ENCODE measurements around the gene TMEM97. TPM values are rescaled to one million over a fixed set of nuclear protein-coding genes. Genes with fewer than 3 reads are reported as not detected.
"Not testable (repeated sequence)": the region's sequence is repeated elsewhere in the genome, so short reads cannot be mapped to it uniquely, and the experiment has no call there.

The TMEM97 gene
- total RNA-seq, 1 donor from 2014 or later: 13.6 TPM

- H3K4me3 Mint-ChIP-seq (ENCODE audit: unreplicated experiment): no peak overlapping the region
- H3K9me3 Mint-ChIP-seq (ENCODE audit: low read depth): no peaks in the 10 kb centered on the region
- H3K36me3 Mint-ChIP-seq (ENCODE audit: low read depth): no peaks in the 10 kb centered on the region
- DNase-seq (ENCODE audit: low spot score): no peak
- TF ChIP-seq CTCF (IDR thresholded peaks at IDR 0.05): no peak
- peaks cover 23% of the 10 kb centered on the region for H3K4me1 Mint-ChIP-seq (ENCODE audit: low read depth)
- H3K27ac Mint-ChIP-seq (ENCODE audit: unreplicated experiment): no peak overlapping the region
- no peaks in the 10 kb centered on the region for H3K27me3 Mint-ChIP-seq (ENCODE audit: low read depth)
These were observed 33.0 kb upstream of the TMEM97 start for GRCh38 chr17:28285965-28286364.

- Mint-ChIP-seq H3K36me3 (ENCODE audit: low read depth) (no peaks in the 10 kb centered on the region), H3K9me3 (ENCODE audit: low read depth) (no peaks in the 10 kb centered on the region), H3K27ac (ENCODE audit: unreplicated experiment) (no peak overlapping the region), H3K27me3 (ENCODE audit: low read depth) (no peaks in the 10 kb centered on the region), H3K4me3 (ENCODE audit: unreplicated experiment) (no peak overlapping the region), H3K4me1 (ENCODE audit: low read depth) (peaks cover 3% of the 10 kb centered on the region)
- no peak for DNase-seq (ENCODE audit: low spot score)
- no peak for TF ChIP-seq CTCF (IDR thresholded peaks at IDR 0.05)
These were observed 28.3 kb upstream of the TMEM97 start for GRCh38 chr17:28290703-28291102.

GRCh38 chr17:28291780-28292330 lies 27.1 kb upstream of the TMEM97 start:
- H3K4me3 Mint-ChIP-seq (ENCODE audit: unreplicated experiment): no peak overlapping the region
- peaks cover 3% of the 10 kb centered on the region for H3K4me1 Mint-ChIP-seq (ENCODE audit: low read depth)
- H3K27me3 Mint-ChIP-seq (ENCODE audit: low read depth): no peaks in the 10 kb centered on the region
- no peaks in the 10 kb centered on the region for H3K9me3 Mint-ChIP-seq (ENCODE audit: low read depth)
- no peak for DNase-seq (ENCODE audit: low spot score)
- no peaks in the 10 kb centered on the region for H3K36me3 Mint-ChIP-seq (ENCODE audit: low read depth)
- no peak for TF ChIP-seq CTCF (IDR thresholded peaks at IDR 0.05)
- no peak overlapping the region for H3K27ac Mint-ChIP-seq (ENCODE audit: unreplicated experiment)

- not testable (repeated sequence) for H3K36me3 Mint-ChIP-seq (ENCODE audit: low read depth); H3K27ac Mint-ChIP-seq (ENCODE audit: unreplicated experiment); H3K27me3 Mint-ChIP-seq (ENCODE audit: low read depth); H3K4me3 Mint-ChIP-seq (ENCODE audit: unreplicated experiment); H3K9me3 Mint-ChIP-seq (ENCODE audit: low read depth); DNase-seq (ENCODE audit: low spot score); H3K4me1 Mint-ChIP-seq (ENCODE audit: low read depth)
These were observed 26.1 kb upstream of the TMEM97 start for GRCh38 chr17:28292878-28293277.

GRCh38 chr17:28293994-28294393 lies 25.0 kb upstream of the TMEM97 start:
- Mint-ChIP-seq H3K27me3 (ENCODE audit: low read depth) (no peaks in the 10 kb centered on the region), H3K4me3 (ENCODE audit: unreplicated experiment) (no peak overlapping the region), H3K4me1 (ENCODE audit: low read depth) (peaks cover 5% of the 10 kb centered on the region), H3K9me3 (ENCODE audit: low read depth) (no peaks in the 10 kb centered on the region), H3K27ac (ENCODE audit: unreplicated experiment) (no peak overlapping the region), H3K36me3 (ENCODE audit: low read depth) (no peaks in the 10 kb centered on the region)
- no peak for TF ChIP-seq CTCF (IDR thresholded peaks at IDR 0.05)
- DNase-seq (ENCODE audit: low spot score): no peak

All from chondrocyte (in vitro differentiated cells).